NCI-H510A treated with DMSO at 0.1 percent for 48 hours (cell line): ENCODE measurements around the gene PALLD.
A peak's percentile ranks its signal among the peaks of the same experiment; 100 is the strongest.
"Not testable (repeated sequence)": the region's sequence is repeated elsewhere in the genome, so short reads cannot be mapped to it uniquely, and the experiment has no call there.

Experiments used
- DNase-seq: peaks from one replicate; lab custom pipeline; 2025; lab: John Stamatoyannopoulos, UW

PALLD gene

DNA sequence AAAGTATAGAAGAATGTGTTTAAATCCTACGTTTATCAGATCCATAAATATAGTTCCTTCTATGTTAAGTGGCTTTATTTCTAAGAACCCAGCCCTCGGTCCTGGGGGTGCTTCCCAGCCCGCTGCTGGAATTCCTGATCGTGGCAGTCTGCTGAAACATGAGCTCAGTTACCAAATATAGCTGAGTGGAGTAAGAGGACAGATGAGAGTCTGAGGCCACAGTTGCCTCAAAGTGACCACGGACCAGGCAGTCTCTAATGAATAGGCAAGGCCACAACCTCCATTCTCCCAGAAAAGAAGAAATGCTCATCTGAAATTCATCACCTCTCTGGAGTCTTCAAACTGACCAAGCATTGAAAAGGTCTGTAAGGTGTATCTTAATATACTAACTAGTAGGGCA is at the start of gene PALLD:
Gene PALLD, plus strand, starts transcription at position 219 of the 400 bp plus-strand sequence.
- peak; percentile 19 for DNase-seq

- not testable (repeated sequence) for DNase-seq
These were observed 47.8 kb upstream of the PALLD start for GRCh38 chr4:168449063-168449462.

GRCh38 chr4:168449719-168450452 is 47.0 kb upstream of the PALLD start:
- no peak for DNase-seq

- no peak for DNase-seq
These were observed 45.5 kb upstream of the PALLD start for GRCh38 chr4:168451331-168451730.

DNA sequence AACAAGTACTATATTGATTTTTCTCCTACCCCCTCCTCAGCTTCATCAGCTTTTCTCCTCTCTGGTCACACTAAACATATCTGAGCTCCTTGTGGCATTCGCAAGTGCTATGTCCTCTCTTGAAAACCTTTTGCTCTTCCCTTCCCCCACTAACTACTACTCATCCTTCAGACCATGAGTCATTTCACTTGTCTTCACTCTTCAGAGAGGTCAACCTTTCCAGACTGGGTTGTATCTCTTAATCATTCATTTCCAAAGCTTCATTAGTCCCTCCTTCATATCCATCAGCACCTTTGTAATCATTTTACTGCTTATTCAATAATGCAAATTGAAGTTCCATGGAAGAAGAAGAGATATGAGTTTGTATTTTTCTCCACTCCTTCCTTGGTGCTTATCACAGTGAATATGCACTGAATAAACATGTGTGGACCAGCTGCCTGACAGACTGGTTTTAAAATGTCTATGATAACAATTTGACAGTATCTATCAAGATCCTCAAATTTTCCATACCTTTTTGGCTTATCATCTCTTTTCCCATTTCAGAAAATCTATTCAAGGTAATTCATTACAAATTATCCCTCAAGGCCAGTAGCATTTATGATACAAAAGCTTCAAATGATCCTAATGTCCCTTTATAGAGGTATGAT is 45.0 kb upstream of the PALLD start:
- DNase-seq = peak; percentile 22

DNA sequence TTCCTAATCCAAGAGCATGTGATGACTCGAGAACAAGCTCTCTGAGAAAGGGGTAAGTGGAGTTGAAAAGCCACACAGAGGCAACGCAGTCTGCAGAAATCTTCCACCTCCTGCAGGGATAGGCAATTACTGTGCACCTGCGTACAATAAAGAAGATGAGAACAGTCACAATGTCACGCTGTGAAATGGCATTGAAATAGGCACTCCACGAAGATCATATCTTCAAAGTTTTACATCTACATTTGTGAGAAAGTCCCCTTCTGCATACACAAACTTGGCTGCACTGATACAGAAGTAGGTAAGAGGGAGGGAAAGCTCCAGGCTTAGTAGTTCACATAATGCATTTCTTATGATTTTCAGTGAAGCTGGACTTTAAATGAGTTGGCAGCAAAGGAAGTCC is 43.7 kb upstream of the PALLD start:
- DNase-seq = peak; percentile 30

- DNase-seq = not testable (repeated sequence)
These were observed 38.6 kb upstream of the PALLD start for GRCh38 chr4:168458256-168458655.

- DNase-seq = no peak
These were observed 35.0 kb upstream of the PALLD start for GRCh38 chr4:168461821-168462220.

- DNase-seq = no peak
These were observed 23.9 kb upstream of the PALLD start for GRCh38 chr4:168472920-168473319.

DNA sequence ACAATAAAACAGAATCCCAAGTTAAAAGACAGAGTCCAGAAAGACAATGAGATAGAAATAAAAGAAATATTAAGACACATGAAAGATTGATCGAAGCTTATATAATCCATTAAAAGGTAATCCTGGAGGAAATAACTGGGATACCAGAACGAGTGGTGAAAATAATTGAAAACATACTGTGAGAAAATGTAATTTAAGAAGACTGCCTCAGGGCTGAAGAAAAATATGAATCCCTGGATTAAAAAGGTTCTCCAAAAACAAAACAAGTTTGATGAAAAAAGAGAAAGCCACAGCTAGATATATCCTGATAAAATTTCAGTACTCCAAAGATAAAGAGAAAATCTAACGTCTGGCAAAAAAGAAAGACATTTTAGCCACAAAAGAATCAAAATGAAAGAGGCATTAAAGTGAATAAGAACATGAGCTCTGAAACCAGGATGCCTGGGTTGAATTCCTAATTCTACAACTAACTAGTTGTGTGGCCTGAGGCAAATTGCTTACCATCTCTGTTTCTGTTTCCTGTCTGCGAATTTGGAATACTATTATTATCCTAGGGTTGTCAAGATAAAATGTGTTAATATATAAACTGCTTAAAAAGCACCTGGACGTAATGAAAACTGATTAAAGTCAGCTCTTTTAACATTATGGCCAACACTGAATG is 22.1 kb upstream of the PALLD start:
- DNase-seq = no peak

GRCh38 chr4:168475745-168476144 is 21.1 kb upstream of the PALLD start:
- DNase-seq = peak; percentile 11

DNA sequence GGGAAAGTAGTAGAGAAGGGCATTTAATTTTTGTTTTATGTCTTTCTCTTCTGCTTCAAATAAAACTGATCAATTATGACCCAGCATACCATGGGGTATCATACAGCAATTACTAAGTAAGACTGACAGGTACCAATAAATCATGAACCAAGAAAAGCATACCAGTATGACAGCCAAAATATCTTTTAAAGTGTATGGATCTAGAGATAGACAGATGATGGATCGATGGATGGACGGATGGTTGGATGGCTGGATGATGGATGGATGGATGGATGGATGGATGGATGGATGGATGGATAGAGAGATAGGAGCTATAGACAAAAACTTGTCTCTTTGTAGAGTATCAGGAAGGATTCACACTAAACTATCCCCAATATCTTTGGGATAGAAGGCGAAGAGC is 18.0 kb upstream of the PALLD start:
- no peak for DNase-seq

- peak; percentile 50 for DNase-seq
These were observed 15.8 kb upstream of the PALLD start for GRCh38 chr4:168480931-168481611.

DNA sequence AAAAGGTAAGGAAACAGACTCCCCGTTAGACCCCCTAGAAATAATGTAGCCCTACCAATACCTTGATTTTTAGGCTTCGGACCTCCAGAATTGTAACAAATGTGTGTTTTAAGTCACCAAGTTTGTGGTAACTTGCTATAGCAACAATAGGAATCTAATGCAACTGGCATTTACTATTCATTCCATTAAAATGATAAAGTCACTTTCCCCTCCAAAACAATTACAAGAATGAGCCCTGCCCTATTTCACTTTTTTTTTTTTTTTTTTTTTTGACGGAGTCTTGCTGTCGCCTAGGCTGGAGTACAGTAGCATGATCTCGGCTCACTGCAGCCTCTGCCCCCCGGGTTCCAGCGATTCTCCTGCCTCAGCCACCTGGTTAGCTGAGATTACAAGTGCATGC is 13.0 kb upstream of the PALLD start:
- no peak for DNase-seq

- DNase-seq = no peak
These were observed 12.2 kb upstream of the PALLD start for GRCh38 chr4:168484626-168485025.

DNA sequence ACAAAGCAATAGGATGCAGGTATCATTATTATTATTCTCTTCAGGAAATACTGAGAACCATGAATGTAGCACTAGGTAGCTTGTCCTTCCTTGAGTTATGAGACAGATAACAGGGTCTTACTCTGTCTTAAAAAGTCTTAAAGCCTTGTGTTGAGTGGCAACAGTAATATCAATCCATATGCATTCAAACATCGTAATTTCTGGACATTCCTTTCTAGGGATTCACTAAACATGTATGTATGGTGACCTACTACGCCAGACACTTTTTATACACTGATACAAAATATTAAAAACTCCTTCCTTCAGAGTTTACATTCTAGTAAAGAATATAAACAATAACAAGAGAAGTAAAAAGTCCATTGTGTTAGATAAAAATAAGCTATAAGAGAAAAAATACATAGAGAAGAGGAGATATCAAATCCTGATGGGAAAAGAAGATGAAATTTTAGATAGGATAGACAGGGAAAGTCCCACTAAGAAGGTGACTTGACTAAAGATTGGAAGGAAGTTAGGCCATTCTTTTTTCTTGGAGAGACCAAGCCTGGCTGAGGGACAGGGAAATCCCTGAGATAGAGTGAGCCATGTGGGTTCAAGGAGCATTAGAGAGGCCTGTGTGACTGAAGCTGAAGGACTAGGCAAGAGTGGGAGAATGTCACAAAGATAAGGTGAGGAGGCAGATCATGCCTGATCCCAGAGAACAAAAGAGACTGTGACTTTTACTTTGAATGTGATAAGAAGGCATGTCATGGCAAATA is 11.5 kb upstream of the PALLD start:
- no peak for DNase-seq

DNA sequence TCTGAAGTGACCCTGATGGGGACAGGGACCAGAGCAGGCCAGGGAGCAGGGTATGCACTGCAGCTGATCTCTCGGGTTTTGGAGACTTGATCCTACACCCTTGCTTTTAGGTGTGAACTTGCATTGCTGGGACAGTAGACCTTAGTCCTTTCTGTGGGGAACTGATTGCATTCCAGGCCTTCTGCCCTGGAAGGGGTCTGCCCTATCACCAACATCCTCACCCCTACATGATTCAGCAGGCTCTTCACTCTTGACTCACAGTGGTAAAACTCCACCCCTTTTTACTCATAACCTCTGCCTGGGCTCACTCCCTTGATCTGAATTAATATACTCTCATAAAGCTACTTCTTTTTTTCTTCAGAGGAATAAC is 10.0 kb upstream of the PALLD start:
- DNase-seq = no peak

DNA sequence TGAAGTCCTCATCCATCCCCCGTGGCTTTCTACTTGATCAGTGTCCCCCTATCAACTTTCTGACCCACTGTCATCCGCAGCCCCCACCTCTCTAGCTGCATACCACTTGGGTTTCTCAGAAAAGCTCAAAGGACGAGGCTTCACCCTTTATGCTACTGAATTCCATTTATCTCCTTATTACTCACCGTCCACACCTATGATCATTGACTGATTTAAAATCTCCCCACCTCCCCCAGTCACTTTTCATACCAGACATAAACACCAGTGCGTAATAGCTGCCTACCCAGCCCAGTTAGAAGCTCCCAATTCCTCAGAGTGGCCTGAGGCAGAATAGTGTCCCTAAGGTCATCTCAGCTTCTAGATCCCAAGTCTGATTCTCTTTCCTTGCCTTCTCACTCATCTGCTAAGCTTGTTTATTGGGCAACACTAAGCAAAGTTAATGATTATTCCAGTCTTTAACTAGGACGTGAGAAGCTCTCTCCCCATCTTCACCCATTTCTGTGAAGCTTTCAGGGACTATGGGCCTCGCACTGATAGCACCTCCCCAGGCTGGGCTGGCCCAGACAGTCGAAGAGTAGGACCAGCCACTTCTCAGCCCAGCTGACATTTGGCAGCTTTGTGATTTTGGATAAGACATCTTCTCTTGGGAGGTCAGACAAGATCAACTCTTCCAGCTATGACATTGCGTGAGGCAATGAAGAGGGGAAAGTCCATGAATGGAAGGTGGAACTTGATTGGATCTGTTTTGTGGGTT is 9.4 kb upstream of the PALLD start:
- no peak for DNase-seq

GRCh38 chr4:168488869-168489274 is 8.0 kb upstream of the PALLD start:
- no peak for DNase-seq

DNA sequence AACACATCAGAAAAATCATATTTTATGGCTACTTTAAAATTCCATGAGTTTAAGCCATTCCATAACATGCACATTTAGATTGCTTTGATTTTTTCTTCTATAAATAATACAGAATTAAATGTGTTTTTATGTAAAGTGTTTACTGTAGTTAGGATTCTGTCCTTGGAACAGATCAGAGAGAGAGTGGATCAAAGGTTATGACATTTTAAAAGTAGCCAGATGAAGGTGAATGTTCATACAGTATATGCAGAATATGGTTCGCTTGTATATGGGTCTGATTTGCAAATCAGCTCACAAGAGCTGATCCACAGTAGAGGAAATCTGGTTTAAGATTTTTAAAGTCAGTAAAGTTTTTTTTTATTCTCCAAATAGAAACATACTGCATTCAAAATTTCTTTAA is 7.2 kb upstream of the PALLD start:
- DNase-seq = no peak

GRCh38 chr4:168490711-168491110 is 6.1 kb upstream of the PALLD start:
- no peak for DNase-seq
